IMR-90 (cell line): ENCODE results near the gene SIT1. TPM values are rescaled to one million over a fixed set of nuclear protein-coding genes. Genes with fewer than 3 reads are reported as not detected.
"Not testable (repeated sequence)": the region's sequence is repeated elsewhere in the genome, so short reads cannot be mapped to it uniquely, and the experiment has no call there.

Experiments
- ATAC-seq: fragments of 200-7000 bp; cut with Tn5 transposase; 2 replicates; pipeline ENCODE4 v1.9.1; 2020; ENCODE audit warnings: low read depth, mild to moderate bottlenecking, moderate library complexity
- BruUV-seq: library from RNA; stranded (reverse); fragments of 400-500 nt; replicated peaks from 2 replicates; lab custom pipeline; 2021; lab: Mats Ljungman, UMichigan
- CTCF ChIA-PET: fragments of 300-600 bp; formaldehyde crosslinking; extraction: SDS; loops from one replicate; lab custom pipeline; 2021; ENCODE audit warnings: antibody characterized with exemption; lab: Yijun Ruan, JAX
- POLR2A ChIA-PET: fragments of 300-600 bp; sonication (Branson Sonifier 250); formaldehyde crosslinking; loops from one replicate; lab custom pipeline; 2022; ENCODE audit warnings: antibody characterized with exemption; ENCODE audit not compliant: unreplicated experiment; lab: Charles Lee
- DNase-seq: peaks from one replicate; pipeline ENCODE4 v3.0.0; 2013
- H2AFZ ChIP-seq: replicated peaks from 2 replicates; pipeline ENCODE3; 2013; ENCODE audit warnings: low read length, mild to moderate bottlenecking; ENCODE audit not compliant: poor library complexity
- H2AK5ac ChIP-seq: 2 replicates; pipeline ENCODE4 v1.6.1; 2013; ENCODE audit warnings: low read depth, low read length, inconsistent platforms
- H2AK9ac ChIP-seq: replicated peaks from 2 replicates; pipeline ENCODE3; 2013; ENCODE audit warnings: mild to moderate bottlenecking, low read depth, low read length, moderate library complexity; ENCODE audit not compliant: poor library complexity
- H2BK120ac ChIP-seq: 2 replicates; pipeline ENCODE4 v1.6.1; 2013; ENCODE audit warnings: low read depth, low read length, inconsistent platforms
- H2BK15ac ChIP-seq: 3 replicates; pipeline ENCODE4 v1.6.1; 2013; ENCODE audit warnings: low read depth, low read length, inconsistent platforms
- H2BK20ac ChIP-seq: 2 replicates; pipeline ENCODE4 v1.6.1; 2013; ENCODE audit warnings: low read depth, mild to moderate bottlenecking, inconsistent platforms, low read length, moderate library complexity
- H2BK5ac ChIP-seq: 2 replicates; pipeline ENCODE4 v1.6.1; 2013; ENCODE audit warnings: mild to moderate bottlenecking, low read depth, low read length, inconsistent platforms; ENCODE audit not compliant: poor library complexity, severe bottlenecking
- H3K14ac ChIP-seq: replicated peaks from 2 replicates; pipeline ENCODE4 v1.6.1; 2013; ENCODE audit warnings: low read depth, low read length, inconsistent platforms
- H3K18ac ChIP-seq: 2 replicates; pipeline ENCODE4 v1.6.1; 2013; ENCODE audit warnings: low read depth, low read length, control low read depth
- H3K23ac ChIP-seq: 2 replicates; pipeline ENCODE4 v1.6.1; 2013; ENCODE audit warnings: low read depth, low read length, inconsistent platforms
- H3K27ac ChIP-seq: 2 replicates; pipeline ENCODE4 v1.5.1; 2013; ENCODE audit warnings: mild to moderate bottlenecking, control low read depth, low read length; ENCODE audit not compliant: insufficient read depth
- H3K27me3 ChIP-seq: 2 replicates; pipeline ENCODE4 v1.6.1; 2013; ENCODE audit warnings: low read length; ENCODE audit not compliant: control insufficient read depth, insufficient read depth
- H3K36me3 ChIP-seq: 2 replicates; pipeline ENCODE4 v1.6.1; 2013; ENCODE audit warnings: low read length, mixed read lengths; ENCODE audit not compliant: control insufficient read depth, insufficient read depth
- H3K4ac ChIP-seq: 2 replicates; pipeline ENCODE4 v1.6.1; 2013; ENCODE audit warnings: low read depth, low read length, inconsistent platforms
- H3K4me1 ChIP-seq: 2 replicates; pipeline ENCODE4 v1.6.1; 2013; ENCODE audit warnings: low read length, mixed read lengths; ENCODE audit not compliant: control insufficient read depth, insufficient read depth
- H3K4me2 ChIP-seq: 2 replicates; pipeline ENCODE4 v1.6.1; 2013; ENCODE audit warnings: low read depth, mild to moderate bottlenecking, control low read depth, low read length, moderate library complexity
- H3K4me3 ChIP-seq: 2 replicates; pipeline ENCODE4 v1.5.1; 2013; ENCODE audit warnings: low read depth, mild to moderate bottlenecking, control low read depth, low read length, moderate library complexity; ENCODE audit not compliant: insufficient read depth
- H3K56ac ChIP-seq: 2 replicates; pipeline ENCODE4 v1.6.1; 2013; ENCODE audit warnings: low read length, inconsistent platforms; ENCODE audit not compliant: insufficient read depth; ENCODE audit errors: extremely low read depth
- H3K79me1 ChIP-seq, 2 experiments: 2 replicates each; pipeline ENCODE4 v1.6.1; 2013; ENCODE audit warnings: low read length in 2 of 2, inconsistent platforms in 1 of 2, low read depth in 1 of 2
- H3K9ac ChIP-seq: 2 replicates; pipeline ENCODE4 v1.6.1; 2013; ENCODE audit warnings: low read depth, low read length, control low read depth
- H3K9me1 ChIP-seq: 2 replicates; pipeline ENCODE4 v1.6.1; 2013; ENCODE audit warnings: low read length, inconsistent platforms; ENCODE audit not compliant: insufficient read depth
- H3K9me3 ChIP-seq: 2 replicates; pipeline ENCODE4 v1.6.1; 2013; ENCODE audit warnings: low read length; ENCODE audit not compliant: control insufficient read depth, insufficient read depth
- H4K20me1 ChIP-seq: 2 replicates; pipeline ENCODE4 v1.6.1; 2013; ENCODE audit warnings: low read length, inconsistent platforms; ENCODE audit not compliant: insufficient read depth
- H4K5ac ChIP-seq: 2 replicates; pipeline ENCODE4 v1.6.1; 2013; ENCODE audit warnings: mild to moderate bottlenecking, low read depth, low read length, control low read depth
- H4K8ac ChIP-seq, 2 experiments: 2 replicates each; pipeline ENCODE4 v1.6.1; 2013; ENCODE audit warnings: low read depth in 2 of 2, low read length in 2 of 2, control low read depth in 1 of 2, inconsistent platforms in 1 of 2
- H4K91ac ChIP-seq: 2 replicates; pipeline ENCODE4 v1.6.1; 2013; ENCODE audit warnings: low read depth, low read length, inconsistent platforms; ENCODE audit not compliant: insufficient read depth
- RFX5 ChIP-seq: IDR thresholded peaks from 2 replicates; pipeline ENCODE4 v1.8.0; 2012; ENCODE audit warnings: low read depth, mild to moderate bottlenecking, low read length, moderate library complexity
- SMC3 ChIP-seq: fragments of 150-350 bp; IDR thresholded peaks from 2 replicates; pipeline ENCODE4 v1.6.1; 2016; ENCODE audit warnings: low read depth, mild to moderate bottlenecking, antibody characterized with exemption, low read length, moderate library complexity
- WGBS, 2 experiments: methylation state at CpG; one replicate each; pipeline versions ENCODE4 v1.1.5 to v1.1.7; 2013; ENCODE audit warnings: missing lambda C conversion rate in 2 of 2; ENCODE audit not compliant: insufficient read length in 1 of 2; ENCODE audit errors: extremely low coverage in 2 of 2; 5-methylcytosine and 5-hydroxymethylcytosine counted together
- dilution Hi-C: fragments of 300-500 bp; cut with HindIII; formaldehyde crosslinking; loops from one replicate; pipeline ENCODE4 v1.14.3; 2018; ENCODE audit warnings: low sequenced_read_pairs; ENCODE audit not compliant: unreplicated experiment
- in situ Hi-C: fragments of 300-500 bp; cut with MboI; formaldehyde crosslinking; loops from 3 replicates; pipeline ENCODE4 v1.14.3; 2019; ENCODE audit warnings: low sequenced_read_pairs, inconsistent platforms, mixed read lengths
- intact Hi-C: fragments of 100-400 bp; cut with micrococcal nuclease; formaldehyde crosslinking; loops from 2 replicates; pipeline ENCODE4 v1.10.0; 2022
- polyA plus RNA-seq, 3 experiments: library from polyadenylated mRNA; depleted of rRNA; stranded (reverse); fragments of >200 nt; gene quantifications; 2 replicates each; pipeline ENCODE4 v1.2.3, GENCODE V29; 2012; ENCODE audit warnings: low replicate concordance in 1 of 3
- total RNA-seq: library from RNA; depleted of rRNA; stranded (reverse); fragments of >200 nt; gene quantifications from 2 replicates; pipeline ENCODE4 v1.2.3, GENCODE V29; 2012

SIT1 gene
- total and polyA plus RNA-seq, 2 of the 4 experiments (the other 2 are of a cell fraction) = not detected

DNA sequence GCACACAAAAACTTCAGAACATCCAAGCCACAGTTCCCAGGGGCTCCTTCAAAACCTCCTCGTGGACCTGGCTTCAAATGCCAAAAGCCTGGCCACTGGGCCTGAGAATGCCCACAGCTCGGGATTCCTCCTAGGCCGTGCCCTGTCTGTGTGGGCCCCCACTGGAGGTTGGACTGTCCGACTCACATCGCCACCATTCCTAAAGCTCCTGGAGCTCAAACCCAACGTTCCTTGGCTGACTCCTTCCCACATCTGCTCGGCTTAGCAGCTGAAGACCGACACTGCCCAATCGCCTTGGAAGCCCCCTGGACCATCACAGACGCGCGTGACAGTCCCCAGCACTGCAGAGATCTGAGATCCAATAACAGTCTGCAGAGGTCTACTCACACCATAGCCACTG lies 7.7 kb downstream of the SIT1 start:
- no peak overlapping the region for H2BK5ac ChIP-seq
- H3K4me2 ChIP-seq = no peak overlapping the region
- TF ChIP-seq SMC3 (no peak), RFX5 (no peak)
- H3K23ac ChIP-seq = no peak overlapping the region
- no peak overlapping the region for H3K9ac ChIP-seq
- no peak overlapping the region for H2AK5ac ChIP-seq
- no peaks in the 10 kb centered on the region for H4K20me1 ChIP-seq
- no peak overlapping the region for H4K8ac ChIP-seq
- H3K27ac ChIP-seq = no peak overlapping the region
- H3K4me1 ChIP-seq = peaks cover 4% of the 10 kb centered on the region; the same call in 1 of the 2 replicates
- intact Hi-C loops (no loop called here), in situ Hi-C loops (no loop called here), dilution Hi-C loops (no loop called here)
- H3K56ac ChIP-seq = no peak overlapping the region
- no peak overlapping the region for H2BK15ac ChIP-seq
- DNase-seq (no peak), ATAC-seq (no peak)
- no peaks in the 10 kb centered on the region for H3K36me3 ChIP-seq
- no peak overlapping the region for H3K4me3 ChIP-seq
- no peak overlapping the region for H2BK20ac ChIP-seq
- no peaks in the 10 kb centered on the region for H3K9me1 ChIP-seq
- no peak overlapping the region for H4K5ac ChIP-seq
- H3K79me1 ChIP-seq = 0 out of 4 replicates have a peak, but pooled peaks cover 0 to 4% of the 10 kb centered on the region in 2 experiments
- H3K4ac ChIP-seq = no peak overlapping the region
- no peaks in the 10 kb centered on the region for H3K9me3 ChIP-seq
- no peaks in the 10 kb centered on the region for H3K27me3 ChIP-seq
- no TSS peak for BruUV-seq
- POLR2A ChIA-PET = no interaction called here
- CTCF ChIA-PET = no interaction called here
- H4K91ac ChIP-seq = no peak overlapping the region
- no peak overlapping the region for H2AK9ac ChIP-seq
- H3K18ac ChIP-seq = no peak overlapping the region
- H2AFZ ChIP-seq = no peak overlapping the region
- no peak overlapping the region for H2BK120ac ChIP-seq
- 81% methylated on average over 11 of the region's 12 CpGs; no CpG with 5 or more reads in 1 of the 2 experiments for WGBS, 2 experiments
- no peak overlapping the region for H3K14ac ChIP-seq

GRCh38 chr9:35641478-35641877 lies 9.3 kb downstream of the SIT1 start:
- H4K20me1 ChIP-seq, H2BK120ac ChIP-seq, H2AFZ ChIP-seq, POLR2A ChIA-PET, H4K5ac ChIP-seq, intact Hi-C loops, H2AK5ac ChIP-seq, H3K56ac ChIP-seq, H3K9me3 ChIP-seq, H3K23ac ChIP-seq, H3K4me2 ChIP-seq, ATAC-seq, H3K27ac ChIP-seq, H3K4ac ChIP-seq, BruUV-seq, H3K14ac ChIP-seq, H3K36me3 ChIP-seq, H2BK5ac ChIP-seq, dilution Hi-C loops, H4K8ac ChIP-seq, H3K79me1 ChIP-seq, H2BK20ac ChIP-seq, H4K91ac ChIP-seq, H3K18ac ChIP-seq, H2AK9ac ChIP-seq, DNase-seq, H3K27me3 ChIP-seq, H3K4me3 ChIP-seq, H2BK15ac ChIP-seq, in situ Hi-C loops, H3K9me1 ChIP-seq, H3K4me1 ChIP-seq, H3K9ac ChIP-seq, CTCF ChIA-PET: not testable (repeated sequence)
- no CpG with 5 or more reads among the region's 3 CpGs for WGBS, 2 experiments
